Esophagus squamous epithelium (tissue), 5 donors: ENCODE data around the gene SLITRK2. TPM values are rescaled to one million over a fixed set of nuclear protein-coding genes. Genes with fewer than 3 reads are reported as not detected.

Source experiments
- DNase-seq: peaks from one replicate; lab custom pipeline; 2025; lab: John Stamatoyannopoulos, UW
- H3K27ac ChIP-seq, 4 donors: fragments of 200-600 bp; sonication (generic); one replicate each; pipeline ENCODE4 v1.5.1; 2016 to 2019; ENCODE audit warnings: mild to moderate bottlenecking in 1 of 4
- H3K27me3 ChIP-seq, 4 donors: fragments of 200-600 bp; sonication (generic); 1 replicate in 3 of 4; 2 replicates in 1 of 4; pipeline versions ENCODE4 v1.5.1 to v1.6.0; 2017 to 2021; ENCODE audit warnings: antibody characterized with exemption in 1 of 4
- H3K36me3 ChIP-seq, 3 donors: fragments of 200-600 bp; sonication (generic); one replicate each; pipeline ENCODE4 v1.5.1; 2016 to 2019
- H3K4me1 ChIP-seq, 3 donors: fragments of 200-600 bp; sonication (generic); one replicate each; pipeline ENCODE4 v1.5.1; 2017 to 2019
- H3K4me3 ChIP-seq, 4 donors: fragments of 200-600 bp; sonication (generic); 1 replicate in 3 of 4; 2 replicates in 1 of 4; pipeline ENCODE4 v1.5.1; 2016 to 2019; ENCODE audit warnings: mild to moderate bottlenecking in 2 of 4, moderate library complexity in 1 of 4
- H3K9me3 ChIP-seq, 3 donors: fragments of 200-600 bp; sonication (generic); one replicate each; pipeline ENCODE4 v1.5.1; 2016 to 2019
- POLR2A ChIP-seq, 4 donors: fragments of 450-650 bp; IDR thresholded peaks; one replicate each; pipeline ENCODE4 v1.6.1; 2017; ENCODE audit warnings: antibody characterized with exemption in 4 of 4, mild to moderate bottlenecking in 4 of 4, moderate library complexity in 3 of 4
- WGBS, 2 donors: methylation state at CpG; one replicate each; pipeline ENCODE4 v1.1.5; 2018; 5-methylcytosine and 5-hydroxymethylcytosine counted together
- intact Hi-C: fragments of 100-400 bp; cut with DNase I; formaldehyde crosslinking; loops from one replicate; pipeline ENCODE4 v1.15.0; 2022
- small RNA-seq, 4 donors: library from RNA; depleted of rRNA; stranded (forward); fragments of <200 nt; gene quantifications; one replicate each; pipeline ENCODE3, GENCODE V24; 2016
- total RNA-seq, 4 donors: library from RNA; depleted of rRNA; stranded (reverse); fragments of >200 nt; gene quantifications; one replicate each; pipeline ENCODE4 v1.1.0, GENCODE V29; 2016
- TF ChIP-seq, protein P1 (sequence below), 6 experiments: fragments of 450-650 bp in 4 of 6; fragments of 200-600 bp in 2 of 6; sonication (generic) in 2 of 6; IDR thresholded peaks; one replicate each; pipeline ENCODE4 v1.5.1; 2016 to 2019; ENCODE audit warnings: antibody characterized with exemption in 6 of 6, mild to moderate bottlenecking in 4 of 6, moderate library complexity in 4 of 6
- donor health status: DM: yes; HTN: yes; CAD: no.

SLITRK2 gene
- total RNA-seq, 4 donors from 2014 or later = under 0.01 TPM; not detected in 3

- no peaks in the 10 kb centered on the region for H3K9me3 ChIP-seq
- TF ChIP-seq POLR2A (IDR thresholded peaks at IDR 0.05) = no peak
- TF ChIP-seq, protein P1, sequence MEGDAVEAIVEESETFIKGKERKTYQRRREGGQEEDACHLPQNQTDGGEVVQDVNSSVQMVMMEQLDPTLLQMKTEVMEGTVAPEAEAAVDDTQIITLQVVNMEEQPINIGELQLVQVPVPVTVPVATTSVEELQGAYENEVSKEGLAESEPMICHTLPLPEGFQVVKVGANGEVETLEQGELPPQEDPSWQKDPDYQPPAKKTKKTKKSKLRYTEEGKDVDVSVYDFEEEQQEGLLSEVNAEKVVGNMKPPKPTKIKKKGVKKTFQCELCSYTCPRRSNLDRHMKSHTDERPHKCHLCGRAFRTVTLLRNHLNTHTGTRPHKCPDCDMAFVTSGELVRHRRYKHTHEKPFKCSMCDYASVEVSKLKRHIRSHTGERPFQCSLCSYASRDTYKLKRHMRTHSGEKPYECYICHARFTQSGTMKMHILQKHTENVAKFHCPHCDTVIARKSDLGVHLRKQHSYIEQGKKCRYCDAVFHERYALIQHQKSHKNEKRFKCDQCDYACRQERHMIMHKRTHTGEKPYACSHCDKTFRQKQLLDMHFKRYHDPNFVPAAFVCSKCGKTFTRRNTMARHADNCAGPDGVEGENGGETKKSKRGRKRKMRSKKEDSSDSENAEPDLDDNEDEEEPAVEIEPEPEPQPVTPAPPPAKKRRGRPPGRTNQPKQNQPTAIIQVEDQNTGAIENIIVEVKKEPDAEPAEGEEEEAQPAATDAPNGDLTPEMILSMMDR (IDR thresholded peaks at IDR 0.05) = no peak
- no peaks in the 10 kb centered on the region for H3K27me3 ChIP-seq
- 76 to 83% methylated on average over 3 to 7 of the region's 13 CpGs for WGBS, 2 donors
- H3K27ac ChIP-seq = no peak overlapping the region
- H3K4me1 ChIP-seq = no peaks in the 10 kb centered on the region
- intact Hi-C loops = no loop called here
- DNase-seq = no peak
- no peak overlapping the region for H3K4me3 ChIP-seq
- no peaks in the 10 kb centered on the region for H3K36me3 ChIP-seq
Measured at GRCh38 chrX:145853181-145853580, 35.6 kb downstream of the SLITRK2 start.

- Histone ChIP-seq H3K36me3 (no peaks in the 10 kb centered on the region), H3K27ac (no peak overlapping the region), H3K4me1 (no peaks in the 10 kb centered on the region), H3K9me3 (no peaks in the 10 kb centered on the region), H3K27me3 (no peaks in the 10 kb centered on the region), H3K4me3 (no peak overlapping the region)
- no peak for DNase-seq
- WGBS, 2 donors = 58 to 68% methylated on average over 2 to 4 of the region's 4 CpGs
- intact Hi-C loops = no loop called here
- no peak for TF ChIP-seq POLR2A (IDR thresholded peaks at IDR 0.05)
- TF ChIP-seq, protein P1 (IDR thresholded peaks at IDR 0.05) = no peak
Measured at GRCh38 chrX:145856181-145856580, 38.6 kb downstream of the SLITRK2 start.

- no peaks in the 10 kb centered on the region for H3K4me1 ChIP-seq
- WGBS, 2 donors = 36 to 40% methylated on average over 3 of the region's 3 CpGs
- intact Hi-C loops = no loop called here
- no peak for DNase-seq
- TF ChIP-seq POLR2A (IDR thresholded peaks at IDR 0.05) = no peak
- TF ChIP-seq, protein P1 (IDR thresholded peaks at IDR 0.05) = no peak
- H3K4me3 ChIP-seq = no peak overlapping the region
- H3K9me3 ChIP-seq = no peaks in the 10 kb centered on the region
- H3K36me3 ChIP-seq = no peaks in the 10 kb centered on the region
- no peaks in the 10 kb centered on the region for H3K27me3 ChIP-seq
- H3K27ac ChIP-seq = no peak overlapping the region
Measured at GRCh38 chrX:145861818-145862217, 44.2 kb downstream of the SLITRK2 start.

DNA sequence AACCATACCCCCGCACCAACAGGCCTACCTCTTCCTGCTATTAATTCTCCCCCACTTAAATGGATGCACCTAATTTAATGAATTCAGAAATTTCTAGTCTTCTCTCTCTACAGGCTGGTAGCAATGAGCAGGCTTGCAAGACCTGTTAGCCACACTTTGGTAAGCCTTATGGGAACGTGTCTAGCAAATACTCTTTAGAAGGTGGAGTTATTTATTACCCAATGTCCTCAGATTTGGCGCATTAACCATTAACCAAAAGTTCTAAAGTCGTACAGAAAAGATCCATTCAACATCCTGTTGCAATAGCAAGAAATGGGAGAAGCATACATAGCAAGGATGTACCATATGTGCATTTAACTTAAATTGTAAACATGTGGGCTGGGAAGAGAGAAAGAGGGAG lies 47.5 kb downstream of the SLITRK2 start:
- no peaks in the 10 kb centered on the region for H3K27me3 ChIP-seq
- H3K9me3 ChIP-seq = no peaks in the 10 kb centered on the region
- intact Hi-C loops = no loop called here
- no peak overlapping the region for H3K27ac ChIP-seq
- no peak overlapping the region for H3K4me3 ChIP-seq
- 41 to 42% methylated on average over 4 of the region's 4 CpGs for WGBS, 2 donors
- H3K4me1 ChIP-seq = no peaks in the 10 kb centered on the region
- no peak for TF ChIP-seq POLR2A (IDR thresholded peaks at IDR 0.05)
- TF ChIP-seq, protein P1 (IDR thresholded peaks at IDR 0.05) = no peak
- no peak for DNase-seq
- no peaks in the 10 kb centered on the region for H3K36me3 ChIP-seq

Small RNAs within 50 kb of the gene (small RNA-seq; reads per million reads assigned to genes)
- 0 reads per million in 4 donors for gene AL109653.1
